Embryonic facial prominence (tissue), 1 donor: Measurements from ENCODE around the gene PUS1.

ENCODE experiments used
- DNase-seq: peaks from one replicate; pipeline ENCODE4 v3.0.0-alpha.2; 2016; ENCODE audit errors: extremely low spot score

The PUS1 gene

GRCh38 chr12:131990066-131990979 lies 61.2 kb downstream of the PUS1 start:
- no peak for DNase-seq

GRCh38 chr12:131990980-131991305 lies 61.9 kb downstream of the PUS1 start:
- no peak for DNase-seq

DNA sequence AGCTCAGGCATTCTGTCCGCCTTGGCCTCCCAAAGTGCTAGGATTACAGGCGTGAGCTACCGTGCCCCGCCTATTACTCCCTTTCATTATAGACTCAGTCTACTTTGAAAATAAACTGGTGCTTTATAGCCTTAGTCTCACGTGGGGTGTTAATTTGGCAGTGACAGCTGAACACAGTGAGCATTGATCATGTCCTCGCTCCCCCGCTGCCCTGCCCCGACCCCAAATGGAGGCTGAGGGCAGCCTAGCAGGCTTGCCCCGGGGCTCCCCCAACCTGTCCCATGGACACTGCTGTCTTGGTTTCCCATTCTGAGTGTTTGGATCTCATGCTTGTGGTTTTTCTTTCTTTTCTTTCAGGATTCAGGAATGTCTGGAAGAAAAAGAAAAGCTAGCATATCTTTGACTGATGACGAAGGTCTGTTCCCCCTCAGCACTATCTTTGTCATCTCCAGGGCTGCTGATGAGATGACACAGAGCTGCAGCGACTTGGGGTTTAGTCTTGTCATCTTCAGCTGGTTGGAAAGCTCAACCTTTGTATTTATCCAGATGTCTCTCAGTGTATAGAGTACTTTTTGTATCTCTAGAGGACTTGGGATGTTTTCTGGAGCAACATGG lies 62.8 kb downstream of the PUS1 start:
- DNase-seq, result no peak

GRCh38 chr12:131994589-131994988 lies 65.5 kb downstream of the PUS1 start:
- DNase-seq, result no peak
